Fibroblast of lung (primary cell): ENCODE measurements around the gene NXN. TPM values are rescaled to one million over a fixed set of nuclear protein-coding genes. Genes with fewer than 3 reads are reported as not detected.

ENCODE experiments used
- DNase-seq, 2 donors: peaks; one replicate each; pipeline versions ENCODE4 v3.0.0 to v3.0.0-alpha.2; 2010; ENCODE audit warnings: low read depth in 2 of 2
- H2AFZ ChIP-seq: 2 replicates; pipeline ENCODE4 v1.5.1; 2012; ENCODE audit warnings: low read length, control low read depth, inconsistent platforms
- H3K27ac ChIP-seq: 2 replicates; pipeline ENCODE4 v1.5.1; 2011; ENCODE audit warnings: low read length, control low read depth; ENCODE audit not compliant: insufficient read depth
- H3K27me3 ChIP-seq: 2 replicates; pipeline ENCODE4 v1.5.1; 2011; ENCODE audit warnings: mild to moderate bottlenecking, low read length; ENCODE audit not compliant: control insufficient read depth, insufficient read depth
- H3K36me3 ChIP-seq: 2 replicates; pipeline ENCODE4 v1.5.1; 2011; ENCODE audit warnings: low read length; ENCODE audit not compliant: control insufficient read depth, insufficient read depth
- H3K4me1 ChIP-seq: 2 replicates; pipeline ENCODE4 v1.5.1; 2011; ENCODE audit warnings: low read length; ENCODE audit not compliant: control insufficient read depth, insufficient read depth; ENCODE audit errors: extremely low read depth
- H3K4me2 ChIP-seq: 2 replicates; pipeline ENCODE4 v1.5.1; 2011; ENCODE audit warnings: low read length, control low read depth; ENCODE audit not compliant: insufficient read depth; ENCODE audit errors: extremely low read depth
- H3K4me3 ChIP-seq, 4 experiments: fragments of 200-600 bp in 1 of 4; sonication (generic) in 1 of 4; replicated peaks in 1 of 4; 2 replicates each; pipeline ENCODE4 v1.5.1; 2011 to 2016; ENCODE audit warnings: low read length in 4 of 4, low read depth in 3 of 4, mild to moderate bottlenecking in 3 of 4, control low read depth in 2 of 4, inconsistent platforms in 1 of 4, mixed read lengths in 1 of 4; ENCODE audit not compliant: insufficient read depth in 1 of 4; ENCODE audit errors: control extremely low read depth in 1 of 4
- H3K79me2 ChIP-seq: 2 replicates; pipeline ENCODE4 v1.5.1; 2012; ENCODE audit warnings: mild to moderate bottlenecking, low read length, inconsistent platforms; ENCODE audit not compliant: control insufficient read depth, insufficient read depth
- H3K9ac ChIP-seq: 2 replicates; pipeline ENCODE4 v1.5.1; 2011; ENCODE audit warnings: mild to moderate bottlenecking, low read length, control low read depth; ENCODE audit not compliant: insufficient read depth
- H3K9me3 ChIP-seq: 2 replicates; pipeline ENCODE4 v1.5.1; 2012; ENCODE audit warnings: low read depth, low read length; ENCODE audit not compliant: control insufficient read depth, insufficient read depth
- H4K20me1 ChIP-seq: 2 replicates; pipeline ENCODE4 v1.5.1; 2011; ENCODE audit warnings: low read length; ENCODE audit not compliant: control insufficient read depth, insufficient read depth; ENCODE audit errors: extremely low read depth
- EZH2 ChIP-seq: IDR thresholded peaks from 2 replicates; pipeline ENCODE4 v1.5.1; 2012; ENCODE audit warnings: low read length, control low read depth, mild to moderate bottlenecking; ENCODE audit errors: missing control alignments
- polyA plus RNA-seq, 2 donors: library from polyadenylated mRNA; depleted of rRNA in 1 of 2; stranded (reverse) in 1 of 2; unstranded in 1 of 2; fragments of >200 nt; gene quantifications; 2 replicates each; pipeline ENCODE4 v1.2.1, GENCODE V29; 2011 to 2012; ENCODE audit warnings: missing spikeins in 1 of 2
- total RNA-seq: library from RNA; depleted of rRNA; stranded (reverse); fragments of >200 nt; gene quantifications from 2 replicates; pipeline ENCODE4 v1.2.1, GENCODE V29; 2014
- TF ChIP-seq, protein P1 (sequence below), 2 donors: IDR thresholded peaks in 1 of 2; conservative IDR thresholded peaks in 1 of 2; 1 replicate in 1 of 2; 2 replicates in 1 of 2; pipeline ENCODE4 v1.5.1; 2011 to 2012; ENCODE audit warnings: low read length in 2 of 2, control low read depth in 1 of 2, inconsistent platforms in 1 of 2, low read depth in 1 of 2, mild to moderate bottlenecking in 1 of 2

Gene NXN
- total and polyA plus RNA-seq, 2 donors (not counting 1 experiment from before 2014, with no cell fraction given): 38.5 to 53.8 TPM

DNA sequence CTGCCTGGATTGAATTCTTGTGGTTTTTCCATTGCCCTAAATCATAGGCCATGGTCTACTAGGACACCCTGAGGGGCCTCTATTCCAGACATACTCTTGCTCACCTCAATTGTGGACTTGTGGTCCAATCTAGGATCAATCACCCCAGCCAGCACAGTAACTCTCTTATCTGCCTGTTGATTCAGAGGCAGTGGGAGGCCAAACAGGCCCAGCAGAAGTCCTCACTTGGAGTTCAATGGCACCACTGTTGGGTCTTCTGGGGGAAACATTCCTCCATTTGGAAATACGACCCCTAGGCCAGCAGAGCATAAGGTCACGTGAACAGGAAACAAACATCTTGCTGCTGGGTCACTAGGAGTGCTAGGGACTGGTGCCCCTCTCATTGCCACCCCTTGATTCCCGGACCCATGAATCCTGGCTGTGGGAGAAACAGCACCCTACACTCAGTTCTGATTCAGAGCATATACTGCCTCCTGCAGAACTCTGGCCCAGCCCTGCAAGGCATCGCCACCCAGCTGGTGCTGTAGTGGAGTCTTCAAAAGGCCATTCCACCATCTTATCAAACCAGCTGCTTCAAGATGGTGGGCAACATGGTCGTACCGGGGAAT is 6.8 kb upstream of the NXN start:
- H3K27ac ChIP-seq: no peak overlapping the region
- H2AFZ ChIP-seq: no peak overlapping the region
- H3K4me1 ChIP-seq: no peaks in the 10 kb centered on the region
- no peak overlapping the region for H3K9ac ChIP-seq
- H3K27me3 ChIP-seq: no peaks in the 10 kb centered on the region
- no peaks in the 10 kb centered on the region for H4K20me1 ChIP-seq
- no peaks in the 10 kb centered on the region for H3K36me3 ChIP-seq
- TF ChIP-seq, protein P1, sequence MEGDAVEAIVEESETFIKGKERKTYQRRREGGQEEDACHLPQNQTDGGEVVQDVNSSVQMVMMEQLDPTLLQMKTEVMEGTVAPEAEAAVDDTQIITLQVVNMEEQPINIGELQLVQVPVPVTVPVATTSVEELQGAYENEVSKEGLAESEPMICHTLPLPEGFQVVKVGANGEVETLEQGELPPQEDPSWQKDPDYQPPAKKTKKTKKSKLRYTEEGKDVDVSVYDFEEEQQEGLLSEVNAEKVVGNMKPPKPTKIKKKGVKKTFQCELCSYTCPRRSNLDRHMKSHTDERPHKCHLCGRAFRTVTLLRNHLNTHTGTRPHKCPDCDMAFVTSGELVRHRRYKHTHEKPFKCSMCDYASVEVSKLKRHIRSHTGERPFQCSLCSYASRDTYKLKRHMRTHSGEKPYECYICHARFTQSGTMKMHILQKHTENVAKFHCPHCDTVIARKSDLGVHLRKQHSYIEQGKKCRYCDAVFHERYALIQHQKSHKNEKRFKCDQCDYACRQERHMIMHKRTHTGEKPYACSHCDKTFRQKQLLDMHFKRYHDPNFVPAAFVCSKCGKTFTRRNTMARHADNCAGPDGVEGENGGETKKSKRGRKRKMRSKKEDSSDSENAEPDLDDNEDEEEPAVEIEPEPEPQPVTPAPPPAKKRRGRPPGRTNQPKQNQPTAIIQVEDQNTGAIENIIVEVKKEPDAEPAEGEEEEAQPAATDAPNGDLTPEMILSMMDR (conservative IDR thresholded peaks at IDR 0.05 in 1 of 2, IDR thresholded peaks at IDR 0.05 in 1 of 2; ENCODE audit: low read depth in 1 of 2, low read length in 2 of 2): no peak
- H3K9me3 ChIP-seq: no peaks in the 10 kb centered on the region
- no peak overlapping the region for H3K4me2 ChIP-seq
- DNase-seq: no peak
- H3K79me2 ChIP-seq: no peaks in the 10 kb centered on the region
- no peak overlapping the region for H3K4me3 ChIP-seq

DNA sequence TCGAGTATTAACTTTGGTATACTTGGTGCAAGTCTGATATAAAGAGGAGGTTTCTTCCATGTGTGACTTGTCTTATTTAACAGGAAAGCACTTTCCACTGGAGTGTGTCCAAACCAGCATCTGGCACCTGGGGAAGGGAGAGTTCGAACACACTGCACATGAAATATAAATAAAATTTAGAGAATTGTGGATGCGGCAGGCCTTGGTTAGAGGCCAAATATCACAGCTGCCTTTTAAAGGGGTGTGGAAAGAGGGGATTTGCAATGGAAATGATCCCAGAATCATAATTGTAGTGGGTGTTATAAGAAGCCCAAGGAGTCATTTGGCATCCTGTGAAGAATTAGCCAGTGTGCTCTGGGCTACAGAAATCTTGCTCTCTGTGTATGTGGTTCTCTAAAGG is 4.3 kb upstream of the NXN start:
- H3K36me3 ChIP-seq: no peaks in the 10 kb centered on the region
- no peaks in the 10 kb centered on the region for H4K20me1 ChIP-seq
- no peak for DNase-seq
- no peak overlapping the region for H2AFZ ChIP-seq
- H3K27ac ChIP-seq: no peak overlapping the region
- H3K4me2 ChIP-seq: no peak overlapping the region
- no peak overlapping the region for H3K9ac ChIP-seq
- no peaks in the 10 kb centered on the region for H3K4me1 ChIP-seq
- H3K79me2 ChIP-seq: no peaks in the 10 kb centered on the region
- no peaks in the 10 kb centered on the region for H3K9me3 ChIP-seq
- TF ChIP-seq, protein P1 (conservative IDR thresholded peaks at IDR 0.05 in 1 of 2, IDR thresholded peaks at IDR 0.05 in 1 of 2; ENCODE audit: low read depth in 1 of 2, low read length in 2 of 2): no peak
- H3K27me3 ChIP-seq: no peaks in the 10 kb centered on the region
- no peak overlapping the region for H3K4me3 ChIP-seq

DNA sequence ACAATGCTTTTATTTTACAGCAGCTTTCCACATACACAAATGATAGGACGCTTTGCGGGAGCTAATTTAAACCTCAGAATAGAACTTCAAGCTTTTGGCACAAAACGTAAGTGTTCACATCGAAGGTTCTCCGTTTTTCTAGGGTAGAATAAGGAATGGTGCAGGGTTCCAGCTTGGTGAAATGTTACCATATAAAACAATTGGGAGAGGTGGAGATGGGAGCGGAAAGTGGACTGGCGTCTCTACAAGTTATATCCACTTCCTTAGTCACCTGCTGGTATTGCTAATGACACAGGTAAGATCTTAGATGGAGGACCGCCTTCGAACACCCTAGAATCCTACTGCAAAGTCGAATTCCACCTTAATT is 1.7 kb upstream of the NXN start:
- no peak overlapping the region for H3K27ac ChIP-seq
- H3K9me3 ChIP-seq: no peaks in the 10 kb centered on the region
- no peaks in the 10 kb centered on the region for H3K27me3 ChIP-seq
- H3K4me2 ChIP-seq: no peak overlapping the region
- no peak overlapping the region for H2AFZ ChIP-seq
- no peaks in the 10 kb centered on the region for H4K20me1 ChIP-seq
- no peak overlapping the region for H3K9ac ChIP-seq
- DNase-seq: no peak
- no peak overlapping the region for H3K4me3 ChIP-seq
- TF ChIP-seq EZH2: no peak
- TF ChIP-seq, protein P1 (conservative IDR thresholded peaks at IDR 0.05 in 1 of 2, IDR thresholded peaks at IDR 0.05 in 1 of 2; ENCODE audit: low read depth in 1 of 2, low read length in 2 of 2): no peak
- H3K4me1 ChIP-seq: no peaks in the 10 kb centered on the region
- no peaks in the 10 kb centered on the region for H3K36me3 ChIP-seq
- H3K79me2 ChIP-seq: peaks cover 18% of the 10 kb centered on the region
